Activated gamma-delta T cell treated with Interleukin-2 at 50 U/mL for 16 hours (primary cell): ENCODE data around the gene RNPC3.
"Not testable (repeated sequence)": the region's sequence is repeated elsewhere in the genome, so short reads cannot be mapped to it uniquely, and the experiment has no call there.

ENCODE experiments used
- DNase-seq: peaks from one replicate; pipeline ENCODE4 v3.0.0-alpha.2; 2020

Gene RNPC3

DNA sequence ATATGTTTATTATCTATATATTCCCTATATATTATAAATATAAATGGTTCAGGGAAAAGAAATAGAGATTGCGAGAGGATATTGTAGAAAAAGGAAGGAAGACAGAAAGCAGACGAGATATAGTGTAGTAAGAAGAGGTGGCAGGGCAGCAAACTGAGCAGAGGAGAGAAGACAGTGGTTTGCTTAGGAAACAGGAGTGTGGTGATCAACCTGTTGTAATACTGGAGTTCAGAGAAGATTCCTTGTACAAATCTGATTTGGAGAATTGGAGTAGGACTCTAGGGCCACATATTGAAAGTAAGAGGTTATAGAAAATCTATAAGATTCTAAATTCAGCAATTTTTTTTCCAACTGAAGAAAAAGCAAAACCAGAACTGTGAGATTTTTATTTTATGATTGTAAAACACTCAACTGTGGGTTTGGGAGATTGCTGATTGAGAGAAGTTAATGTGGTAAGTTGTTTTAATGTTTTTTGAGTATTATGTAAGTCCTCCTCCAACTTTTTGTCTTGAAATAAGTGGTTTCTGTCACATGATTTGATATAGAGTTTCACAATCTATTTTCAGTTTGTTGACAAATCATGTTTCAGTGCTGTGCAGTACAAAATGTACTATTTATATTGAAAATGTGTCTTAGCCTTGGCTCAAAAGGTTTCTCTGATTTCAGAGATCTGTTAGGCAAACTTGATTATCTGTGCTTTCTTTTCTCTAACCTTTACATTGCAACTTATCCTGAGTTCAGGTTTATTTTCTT, 36.3 kb downstream of the RNPC3 start:
- no peak for DNase-seq

DNA sequence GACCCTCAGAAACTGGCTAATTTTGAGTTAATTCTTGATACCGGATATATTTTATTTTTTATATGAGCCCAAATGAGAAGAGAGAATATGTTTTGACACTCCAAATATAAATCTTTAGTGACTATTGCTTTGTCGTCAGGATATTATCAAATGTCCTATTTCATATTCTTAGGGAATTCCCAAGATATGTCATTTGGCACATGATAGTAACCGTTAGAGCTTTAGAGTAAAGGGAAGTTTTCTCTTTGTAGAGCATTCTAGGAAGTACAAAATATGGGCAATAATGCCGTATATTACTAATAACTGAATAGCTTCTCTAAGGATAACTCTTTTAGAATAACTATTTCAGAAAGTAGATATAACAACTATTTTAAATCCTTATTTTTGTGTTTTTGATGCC, 37.6 kb downstream of the RNPC3 start:
- no peak for DNase-seq

DNA sequence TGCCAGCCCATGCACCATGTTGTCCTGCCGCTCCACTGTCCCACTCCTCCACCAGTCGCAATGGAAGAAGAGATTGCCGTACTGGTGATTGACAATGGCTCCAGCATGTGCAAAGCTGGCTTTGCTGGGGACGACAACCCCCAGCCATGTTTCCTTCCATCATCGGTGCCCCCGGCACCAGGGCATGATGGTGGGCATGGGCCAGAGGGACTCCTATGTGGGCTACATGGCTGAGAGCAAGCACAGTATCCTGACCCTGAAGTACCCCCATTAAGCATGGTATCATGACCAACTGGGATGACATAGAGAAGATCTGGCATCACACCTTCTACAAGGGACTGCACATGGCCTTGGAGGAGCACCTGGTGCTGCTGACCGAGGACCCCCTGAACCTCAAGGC, 44.0 kb downstream of the RNPC3 start:
- DNase-seq = no peak

DNA sequence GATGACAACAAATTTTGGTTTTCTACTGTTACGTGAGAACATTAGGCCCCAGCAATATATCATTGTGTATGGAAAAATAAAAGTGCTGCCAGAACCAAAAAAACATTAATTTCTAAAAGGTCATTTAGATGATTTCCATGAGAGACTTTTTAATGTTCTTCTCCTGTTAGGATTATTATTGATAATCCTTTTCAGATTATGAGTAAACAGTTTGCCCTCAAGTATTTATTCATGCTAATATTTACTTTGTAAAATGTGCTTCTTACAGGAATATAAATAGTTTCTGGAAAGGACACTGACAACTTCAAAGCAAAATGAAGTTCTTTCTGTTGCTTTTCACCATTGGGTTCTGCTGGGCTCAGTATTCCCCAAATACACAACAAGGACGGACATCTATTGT, 45.8 kb downstream of the RNPC3 start, which contains the start of gene AMY2B:
Gene AMY2B (plus strand): TSS at position 301 of the 400 bp plus-strand sequence. CDS start 14 bp downstream, at position 315.
- not testable (repeated sequence) for DNase-seq

DNA sequence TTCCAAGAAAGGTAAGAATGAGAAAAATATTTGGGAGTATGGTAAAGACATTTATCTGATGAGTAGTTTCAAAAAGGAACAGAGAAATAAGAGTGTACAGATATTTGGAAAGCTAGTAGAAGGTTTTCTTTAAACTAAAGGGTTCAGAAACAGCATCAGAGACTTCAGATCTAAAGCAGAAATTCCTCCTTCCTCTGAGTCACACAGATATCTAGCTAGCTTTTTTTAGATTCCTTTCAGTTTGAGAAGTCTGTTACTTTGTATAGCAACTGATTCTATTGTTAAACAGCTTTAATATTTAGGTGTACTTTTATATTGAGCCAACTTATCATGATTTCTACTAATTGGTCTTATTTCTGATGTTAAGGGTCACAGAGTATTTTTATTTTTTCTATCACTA, 50.6 kb downstream of the RNPC3 start:
- DNase-seq = no peak

DNA sequence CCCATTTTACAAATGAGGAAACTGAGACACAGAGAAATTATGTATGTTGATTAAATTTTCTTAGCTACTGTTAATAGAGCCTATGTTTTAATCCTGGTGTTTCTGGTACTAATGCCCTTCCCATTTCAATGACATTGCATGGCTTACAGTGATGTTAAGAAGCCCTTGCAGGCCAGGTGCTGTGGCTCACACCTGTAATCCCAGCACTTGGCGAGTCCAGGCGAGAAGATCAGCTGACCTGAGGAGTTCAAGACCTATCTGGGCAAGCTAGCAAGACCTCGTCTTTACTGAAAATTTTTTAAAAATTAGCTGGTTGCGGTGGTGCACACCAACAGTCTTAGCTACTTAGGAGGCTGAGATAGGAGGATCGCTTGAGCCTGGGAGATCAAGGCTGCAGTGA, 51.3 kb downstream of the RNPC3 start:
- not testable (repeated sequence) for DNase-seq

DNA sequence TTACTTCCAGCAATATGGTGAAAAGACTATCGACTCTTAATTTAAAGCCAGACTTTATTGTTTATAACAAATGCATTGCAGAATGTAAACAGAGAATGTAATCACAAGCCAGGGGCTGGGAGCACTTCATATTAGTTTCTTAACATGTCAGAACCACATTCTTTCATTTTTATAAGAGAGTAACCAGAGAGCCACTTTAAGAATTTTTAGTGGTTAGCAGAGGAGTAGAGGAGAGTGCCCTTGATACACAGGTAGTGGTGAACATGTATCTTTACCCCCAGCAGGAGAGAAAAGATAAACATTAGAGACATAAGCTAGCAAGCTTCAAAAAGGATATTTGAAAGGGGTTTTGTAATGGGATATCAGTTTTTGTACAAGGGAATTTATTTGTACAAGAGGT, 57.0 kb downstream of the RNPC3 start:
- DNase-seq = no peak

DNA sequence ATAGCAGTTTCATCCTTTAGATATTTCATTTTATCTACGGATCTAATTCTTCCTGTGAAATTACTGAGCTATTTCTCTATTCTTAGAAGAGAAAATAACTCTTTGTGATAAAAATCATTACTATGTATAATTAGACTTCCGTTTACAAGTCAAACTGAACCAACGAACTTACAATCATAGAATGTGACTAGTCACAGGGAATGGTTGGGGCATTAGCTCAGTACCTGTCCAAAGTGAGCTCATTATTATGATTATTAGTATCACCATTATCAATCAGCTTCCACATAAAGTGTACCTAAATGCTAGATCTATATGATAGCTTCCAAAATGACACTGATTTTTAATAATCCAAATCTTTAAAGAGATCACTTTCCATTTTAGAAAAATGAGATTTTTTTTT, 58.4 kb downstream of the RNPC3 start:
- no peak for DNase-seq

DNA sequence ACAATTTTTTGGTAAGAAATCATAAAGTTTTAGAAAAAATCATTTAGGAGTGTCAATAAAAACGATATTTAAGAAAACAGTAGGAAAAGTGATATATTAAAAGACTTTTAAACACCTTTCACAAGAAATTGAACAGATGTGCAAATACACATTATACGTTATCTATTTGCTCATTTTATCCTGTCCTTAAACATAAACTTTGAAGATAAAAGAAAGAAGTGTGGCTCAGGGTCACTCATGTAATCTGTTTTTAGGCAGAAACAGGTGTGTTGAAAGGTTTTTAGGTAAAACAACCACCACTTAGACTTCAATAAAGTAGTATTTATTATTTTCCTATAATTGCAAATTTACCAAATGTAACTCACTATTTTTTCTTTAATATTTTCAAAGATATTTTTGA, 59.0 kb downstream of the RNPC3 start:
- no peak for DNase-seq

DNA sequence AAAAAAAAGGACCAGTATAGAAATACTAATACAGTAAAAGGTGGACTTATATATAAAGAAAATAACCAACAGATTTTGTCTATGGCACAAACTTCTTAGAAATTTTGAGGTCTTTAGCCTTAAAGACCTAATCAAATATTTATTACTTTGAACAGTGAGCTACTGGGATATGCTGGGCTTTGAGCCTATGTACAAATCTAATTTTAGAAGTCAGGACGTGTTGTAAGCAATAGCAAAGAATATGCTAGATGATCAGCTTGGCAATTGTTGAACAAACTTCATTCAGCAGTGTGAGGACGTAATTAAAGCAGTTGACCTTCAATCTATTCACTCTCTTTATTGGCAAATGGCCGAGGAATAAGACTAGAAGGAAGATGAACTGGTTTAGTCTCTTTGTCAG, 77.2 kb downstream of the RNPC3 start:
- not testable (repeated sequence) for DNase-seq
